GM10847 (cell line): ENCODE measurements around the gene ALG11.

Experiments used
- POLR2A ChIP-seq: IDR thresholded peaks from 2 replicates; pipeline ENCODE4 v1.6.1; 2011; ENCODE audit not compliant: insufficient read length; ENCODE audit errors: extremely low read depth

Gene ALG11

DNA sequence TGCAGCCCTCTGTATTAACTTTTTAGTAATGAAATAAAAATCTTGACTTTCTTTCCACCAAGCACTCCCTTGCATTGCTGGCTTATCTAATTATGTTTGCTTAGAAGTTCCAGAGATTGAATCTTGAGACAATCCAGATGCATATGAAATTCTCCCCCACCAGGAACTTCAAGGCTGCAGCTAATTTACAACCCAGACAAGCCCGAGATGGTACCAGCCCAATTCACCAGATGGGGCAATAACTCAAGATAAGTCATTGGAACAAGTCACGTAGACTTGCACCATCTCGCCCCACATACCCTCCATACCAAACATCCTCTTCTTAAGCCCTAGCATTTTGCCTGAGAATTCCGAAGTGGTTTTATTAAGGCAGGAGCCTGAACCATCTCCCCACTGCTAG lies 41.3 kb downstream of the ALG11 start:
- TF ChIP-seq POLR2A = no peak

DNA sequence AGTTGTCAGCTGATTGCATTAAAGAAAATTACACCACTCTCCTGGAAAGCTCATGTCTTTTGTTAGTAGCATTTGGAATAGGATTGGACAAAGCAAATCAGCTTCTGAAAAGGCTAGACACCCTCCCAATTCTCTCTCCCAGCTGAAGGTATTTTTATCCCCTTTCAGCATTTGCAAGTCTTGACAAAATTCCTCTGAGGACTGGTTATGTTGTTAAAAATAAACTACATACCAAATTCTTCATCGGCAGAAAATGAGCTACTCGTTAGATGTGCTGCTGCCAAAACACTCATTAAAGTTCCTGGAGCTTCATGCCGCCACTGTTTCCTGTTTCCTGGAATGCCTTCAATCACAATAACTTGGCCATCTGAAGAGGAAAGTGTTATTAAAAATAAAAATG lies 49.4 kb downstream of the ALG11 start:
- no peak for TF ChIP-seq POLR2A

DNA sequence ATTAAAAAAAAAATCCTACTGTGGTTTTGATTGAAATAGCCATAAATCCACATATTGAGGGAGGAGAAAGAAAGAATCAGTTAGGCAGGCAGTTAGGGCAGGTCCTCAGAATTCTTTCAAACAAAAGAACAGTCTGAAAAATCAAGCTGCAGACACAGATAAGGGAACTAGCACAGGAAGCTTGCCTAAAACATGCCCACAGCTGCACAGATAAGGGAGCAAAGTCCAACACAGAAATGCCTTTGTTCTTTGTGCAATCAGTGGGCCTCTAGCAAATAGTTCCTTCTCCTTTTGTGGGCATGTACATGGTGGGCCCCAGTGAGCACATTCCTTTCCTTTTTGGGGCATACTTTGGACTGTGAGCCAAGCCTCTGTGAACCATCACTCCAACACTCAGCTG lies 55.0 kb downstream of the ALG11 start:
- TF ChIP-seq POLR2A = no peak

DNA sequence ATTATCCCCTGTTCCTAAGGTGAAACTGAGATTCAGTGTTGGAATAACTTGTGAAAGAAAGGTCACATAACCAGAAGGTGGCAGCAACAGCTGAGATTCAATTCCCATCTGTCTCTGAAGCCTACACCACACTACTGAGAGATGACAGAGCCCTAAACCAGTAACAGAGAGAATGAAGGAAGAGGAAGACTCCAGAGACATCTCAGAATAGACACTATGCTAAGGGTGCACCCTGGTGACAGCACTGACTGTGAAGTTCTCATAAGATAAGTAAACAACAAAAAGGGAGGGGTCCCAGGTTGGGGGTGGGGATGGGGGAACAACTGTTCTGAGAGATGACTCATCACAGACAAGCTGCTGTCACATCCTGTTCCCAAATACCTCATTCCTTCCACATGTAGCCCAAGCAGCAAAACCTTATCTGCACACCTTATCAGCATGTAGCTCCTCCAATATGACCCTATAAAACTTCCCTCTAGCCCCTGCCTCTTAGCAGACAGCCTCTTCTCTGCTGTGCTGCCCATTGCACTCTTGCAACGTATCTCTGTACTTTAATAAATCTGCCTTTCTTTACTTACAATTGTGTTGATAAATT lies 58.8 kb downstream of the ALG11 start:
- no peak for TF ChIP-seq POLR2A
